WTC11 (cell line): ENCODE data around the gene KLK1. TPM values are rescaled to one million over a fixed set of nuclear protein-coding genes. Genes with fewer than 3 reads are reported as not detected.

ENCODE experiments used
- ATAC-seq: fragments of 200-7000 bp; cut with Tn5 transposase; 2 replicates; pipeline ENCODE4 v1.10.0; 2021; ENCODE audit warnings: mild to moderate bottlenecking, moderate library complexity
- CTCF ChIA-PET: fragments of 300-600 bp; sonication (Branson Sonifier 250); formaldehyde crosslinking; loops from one replicate; lab custom pipeline; 2021; ENCODE audit warnings: antibody characterized with exemption; lab: Charles Lee
- POLR2A ChIA-PET: fragments of 350-600 bp; sonication (Branson Sonifier 250); formaldehyde crosslinking; loops from one replicate; lab custom pipeline; 2021; ENCODE audit warnings: antibody characterized with exemption; lab: Charles Lee
- DNase-seq: peaks from one replicate; pipeline ENCODE4 v3.0.0; 2021; ENCODE audit warnings: low spot score
- H3K27ac Mint-ChIP-seq: 2 replicates; pipeline ENCODE4 v1.8.0; 2021; ENCODE audit warnings: mixed read lengths
- H3K27me3 Mint-ChIP-seq: 2 replicates; pipeline ENCODE4 v1.8.0; 2021; ENCODE audit warnings: low read depth, mild to moderate bottlenecking, moderate library complexity, mixed read lengths
- H3K36me3 Mint-ChIP-seq: 2 replicates; pipeline ENCODE4 v1.8.0; 2021; ENCODE audit warnings: mixed read lengths
- H3K4me1 Mint-ChIP-seq: 2 replicates; pipeline ENCODE4 v1.8.0; 2022; ENCODE audit warnings: mixed read lengths
- H3K4me3 Mint-ChIP-seq: 2 replicates; pipeline ENCODE4 v1.8.0; 2021; ENCODE audit warnings: mild to moderate bottlenecking, moderate library complexity, mixed read lengths
- H3K9me3 Mint-ChIP-seq: 2 replicates; pipeline ENCODE4 v1.8.0; 2021; ENCODE audit warnings: mixed read lengths
- CREB1 ChIP-seq: sonication (generic); formaldehyde crosslinking; IDR thresholded peaks from 2 replicates; pipeline ENCODE4 v1.8.0; 2023; ENCODE audit warnings: mild to moderate bottlenecking, missing genetic modification reagents
- ETV6 ChIP-seq: sonication (generic); formaldehyde crosslinking; IDR thresholded peaks from 2 replicates; pipeline ENCODE4 v1.8.1; 2022; ENCODE audit warnings: mild to moderate bottlenecking, missing genetic modification reagents
- FOXJ3 ChIP-seq: sonication (generic); formaldehyde crosslinking; IDR thresholded peaks from 2 replicates; pipeline ENCODE4 v1.9.0; 2021; ENCODE audit warnings: missing genetic modification reagents, mild to moderate bottlenecking, borderline replicate concordance
- FOXP1 ChIP-seq: sonication (generic); formaldehyde crosslinking; IDR thresholded peaks from 2 replicates; pipeline ENCODE4 v1.8.0; 2022; ENCODE audit warnings: missing genetic modification reagents, mild to moderate bottlenecking, moderate library complexity, borderline replicate concordance
- GTF2I ChIP-seq: fragments of 250-450 bp; sonication (Bioruptor Pico); conservative IDR thresholded peaks from 2 replicates; pipeline ENCODE4 v1.4.0; 2021; ENCODE audit warnings: mild to moderate bottlenecking
- NFYB ChIP-seq: sonication (generic); formaldehyde crosslinking; conservative IDR thresholded peaks from 2 replicates; pipeline ENCODE4 v1.8.0; 2022; ENCODE audit warnings: low read depth, missing genetic modification reagents
- OVOL2 ChIP-seq: fragments of 250-450 bp; sonication (Bioruptor Pico); IDR thresholded peaks from 2 replicates; pipeline ENCODE4 v1.9.0; 2021; ENCODE audit warnings: mild to moderate bottlenecking, borderline replicate concordance
- SP1 ChIP-seq: sonication (generic); formaldehyde crosslinking; conservative IDR thresholded peaks from 2 replicates; pipeline ENCODE4 v1.8.1; 2022; ENCODE audit warnings: missing genetic modification reagents
- ZNF232 ChIP-seq: sonication (generic); formaldehyde crosslinking; IDR thresholded peaks from 2 replicates; pipeline ENCODE4 v1.8.0; 2022; ENCODE audit warnings: mild to moderate bottlenecking, missing genetic modification reagents
- total RNA-seq: library from RNA; stranded (reverse); gene quantifications from 3 replicates; pipeline ENCODE4 v1.2.3, GENCODE V29; 2021
- TF ChIP-seq, protein P1 (sequence below): sonication (generic); formaldehyde crosslinking; IDR thresholded peaks from 2 replicates; pipeline ENCODE4 v1.8.0; 2023; ENCODE audit warnings: missing genetic modification reagents, mild to moderate bottlenecking, borderline replicate concordance
- TF ChIP-seq, protein P2 (sequence below): sonication (generic); formaldehyde crosslinking; IDR thresholded peaks from 2 replicates; pipeline ENCODE4 v1.8.0; 2022; ENCODE audit warnings: mild to moderate bottlenecking, missing genetic modification reagents
- TF ChIP-seq, protein P3 (sequence below): sonication (generic); formaldehyde crosslinking; IDR thresholded peaks from 2 replicates; pipeline ENCODE4 v1.8.1; 2023; ENCODE audit warnings: mild to moderate bottlenecking, missing genetic modification reagents, moderate library complexity
- TF ChIP-seq, protein P4 (sequence below): sonication (generic); formaldehyde crosslinking; IDR thresholded peaks from 2 replicates; pipeline ENCODE4 v1.8.0; 2022; ENCODE audit warnings: mild to moderate bottlenecking, missing genetic modification reagents
- TF ChIP-seq, protein P5 (sequence below): fragments of 250-450 bp; sonication (Bioruptor Pico); conservative IDR thresholded peaks from 2 replicates; pipeline ENCODE4 v1.9.0; 2021; ENCODE audit warnings: mild to moderate bottlenecking

Gene KLK1
- total RNA-seq, 1 experiment from 2014 or later, result 3.9 TPM

DNA sequence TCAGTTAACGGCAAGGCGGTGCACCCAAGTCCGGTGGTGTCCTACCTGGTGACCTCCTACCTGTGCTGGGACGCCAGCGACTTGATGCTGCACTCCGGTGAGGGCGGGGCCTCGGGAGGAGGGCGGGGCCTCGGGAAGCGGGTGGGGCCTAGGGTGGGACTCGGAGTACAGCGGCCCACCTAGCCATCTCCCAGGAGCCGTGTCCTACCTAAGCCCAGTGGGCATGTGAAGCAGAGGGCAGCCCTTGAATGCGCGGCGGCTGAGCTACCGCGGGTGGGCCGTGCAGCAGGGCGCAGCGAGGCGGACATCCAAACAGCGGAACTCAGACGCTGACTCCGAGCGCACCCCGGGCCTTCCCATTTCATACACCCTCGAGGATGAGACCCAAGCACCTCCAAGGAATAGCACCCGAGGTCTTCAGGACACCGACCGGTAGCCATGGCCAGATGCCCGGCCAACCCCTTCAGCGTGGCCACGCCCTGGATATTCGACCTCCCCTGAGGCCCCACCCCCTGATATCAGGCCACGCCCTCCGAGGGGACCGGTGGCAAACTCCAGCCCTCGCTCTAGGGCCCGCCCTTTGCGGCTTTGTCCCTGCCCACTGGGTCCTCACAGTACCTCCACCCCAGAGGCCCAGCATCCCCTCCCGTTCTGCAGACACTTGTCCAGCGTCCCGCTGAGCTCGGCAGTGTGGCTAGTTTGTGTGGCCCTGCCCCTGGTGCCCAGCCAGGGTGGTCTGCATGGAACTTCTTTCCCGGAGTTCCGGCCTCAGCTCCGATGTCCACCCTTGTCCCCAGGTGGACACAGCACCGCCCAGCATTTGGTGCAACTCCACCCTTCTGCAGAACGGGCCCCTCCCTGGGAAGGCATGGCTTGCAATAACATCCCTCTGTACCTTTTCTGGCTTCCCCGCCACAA is 5.4 kb downstream of the KLK1 start:
- H3K27me3 Mint-ChIP-seq, result peaks cover 86% of the 10 kb centered on the region
- ATAC-seq (peak; percentile 90), DNase-seq (peak; percentile 97)
- no peak overlapping the region for H3K27ac Mint-ChIP-seq
- no peaks in the 10 kb centered on the region; the same call in 1 of the 2 replicates for H3K36me3 Mint-ChIP-seq
- peak overlapping the region; percentile 77 for H3K4me3 Mint-ChIP-seq
- H3K4me1 Mint-ChIP-seq, result peaks cover 37% of the 10 kb centered on the region
- ChIA-PET CTCF (interaction anchor here (0.9 to 1.4 kb wide), 3 partner anchors 13 to 276 kb away, joined by 3 read pairs; no protein-coding TSS in a partner anchor), POLR2A (no interaction called here)
- peaks cover 14% of the 10 kb centered on the region for H3K9me3 Mint-ChIP-seq
- TF ChIP-seq SP1 (peak; percentile 67), ZNF232 (CRISPR knock-in tag) (no peak), CREB1 (CRISPR knock-in tag) (no peak), ETV6 (CRISPR knock-in tag) (no peak)
- TF ChIP-seq, protein P1, sequence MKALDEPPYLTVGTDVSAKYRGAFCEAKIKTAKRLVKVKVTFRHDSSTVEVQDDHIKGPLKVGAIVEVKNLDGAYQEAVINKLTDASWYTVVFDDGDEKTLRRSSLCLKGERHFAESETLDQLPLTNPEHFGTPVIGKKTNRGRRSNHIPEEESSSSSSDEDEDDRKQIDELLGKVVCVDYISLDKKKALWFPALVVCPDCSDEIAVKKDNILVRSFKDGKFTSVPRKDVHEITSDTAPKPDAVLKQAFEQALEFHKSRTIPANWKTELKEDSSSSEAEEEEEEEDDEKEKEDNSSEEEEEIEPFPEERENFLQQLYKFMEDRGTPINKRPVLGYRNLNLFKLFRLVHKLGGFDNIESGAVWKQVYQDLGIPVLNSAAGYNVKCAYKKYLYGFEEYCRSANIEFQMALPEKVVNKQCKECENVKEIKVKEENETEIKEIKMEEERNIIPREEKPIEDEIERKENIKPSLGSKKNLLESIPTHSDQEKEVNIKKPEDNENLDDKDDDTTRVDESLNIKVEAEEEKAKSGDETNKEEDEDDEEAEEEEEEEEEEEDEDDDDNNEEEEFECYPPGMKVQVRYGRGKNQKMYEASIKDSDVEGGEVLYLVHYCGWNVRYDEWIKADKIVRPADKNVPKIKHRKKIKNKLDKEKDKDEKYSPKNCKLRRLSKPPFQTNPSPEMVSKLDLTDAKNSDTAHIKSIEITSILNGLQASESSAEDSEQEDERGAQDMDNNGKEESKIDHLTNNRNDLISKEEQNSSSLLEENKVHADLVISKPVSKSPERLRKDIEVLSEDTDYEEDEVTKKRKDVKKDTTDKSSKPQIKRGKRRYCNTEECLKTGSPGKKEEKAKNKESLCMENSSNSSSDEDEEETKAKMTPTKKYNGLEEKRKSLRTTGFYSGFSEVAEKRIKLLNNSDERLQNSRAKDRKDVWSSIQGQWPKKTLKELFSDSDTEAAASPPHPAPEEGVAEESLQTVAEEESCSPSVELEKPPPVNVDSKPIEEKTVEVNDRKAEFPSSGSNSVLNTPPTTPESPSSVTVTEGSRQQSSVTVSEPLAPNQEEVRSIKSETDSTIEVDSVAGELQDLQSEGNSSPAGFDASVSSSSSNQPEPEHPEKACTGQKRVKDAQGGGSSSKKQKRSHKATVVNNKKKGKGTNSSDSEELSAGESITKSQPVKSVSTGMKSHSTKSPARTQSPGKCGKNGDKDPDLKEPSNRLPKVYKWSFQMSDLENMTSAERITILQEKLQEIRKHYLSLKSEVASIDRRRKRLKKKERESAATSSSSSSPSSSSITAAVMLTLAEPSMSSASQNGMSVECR (CRISPR knock-in tag), result no peak
- TF ChIP-seq, protein P2, sequence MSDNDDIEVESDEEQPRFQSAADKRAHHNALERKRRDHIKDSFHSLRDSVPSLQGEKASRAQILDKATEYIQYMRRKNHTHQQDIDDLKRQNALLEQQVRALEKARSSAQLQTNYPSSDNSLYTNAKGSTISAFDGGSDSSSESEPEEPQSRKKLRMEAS (CRISPR knock-in tag), result peak; percentile 44; the same call in 1 of the 2 replicates

DNA sequence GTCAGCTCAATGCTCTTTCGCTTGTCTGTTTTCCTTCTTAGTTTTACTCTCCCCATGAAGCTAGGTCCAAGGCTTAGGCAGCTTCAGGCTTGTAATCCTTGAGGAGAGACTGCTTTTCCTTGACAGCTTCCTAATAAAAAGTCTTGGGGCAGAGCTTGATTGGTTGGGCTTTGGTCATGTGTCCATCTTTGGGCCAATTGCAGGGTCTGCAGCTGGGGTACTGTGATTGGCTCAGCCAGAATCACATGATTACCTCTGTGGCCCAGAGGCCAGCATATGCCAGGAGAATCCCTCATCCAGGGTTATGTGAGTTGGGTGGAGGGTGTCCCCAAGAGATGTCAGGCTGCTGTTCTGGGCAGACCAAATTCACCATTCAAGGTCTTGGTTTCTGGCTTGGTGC is 8.1 kb downstream of the KLK1 start:
- no peak overlapping the region for H3K4me3 Mint-ChIP-seq
- ChIA-PET CTCF (interaction anchor here (1.1 kb wide), 1 partner anchor 107 kb away, joined by 4 read pairs; no protein-coding TSS in a partner anchor), POLR2A (interaction anchor here (0.6 to 0.9 kb wide), 2 partner anchors 15 to 222 kb away, joined by 3 to 6 read pairs; no protein-coding TSS in a partner anchor)
- H3K4me1 Mint-ChIP-seq, result peaks cover 27% of the 10 kb centered on the region
- DNase-seq (no peak), ATAC-seq (no peak)
- H3K9me3 Mint-ChIP-seq, result peaks cover 23% of the 10 kb centered on the region
- peaks cover 80% of the 10 kb centered on the region for H3K27me3 Mint-ChIP-seq
- TF ChIP-seq, protein P3, sequence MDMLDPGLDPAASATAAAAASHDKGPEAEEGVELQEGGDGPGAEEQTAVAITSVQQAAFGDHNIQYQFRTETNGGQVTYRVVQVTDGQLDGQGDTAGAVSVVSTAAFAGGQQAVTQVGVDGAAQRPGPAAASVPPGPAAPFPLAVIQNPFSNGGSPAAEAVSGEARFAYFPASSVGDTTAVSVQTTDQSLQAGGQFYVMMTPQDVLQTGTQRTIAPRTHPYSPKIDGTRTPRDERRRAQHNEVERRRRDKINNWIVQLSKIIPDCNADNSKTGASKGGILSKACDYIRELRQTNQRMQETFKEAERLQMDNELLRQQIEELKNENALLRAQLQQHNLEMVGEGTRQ (CRISPR knock-in tag), result peak; percentile 75
- no peak for TF ChIP-seq OVOL2
- 0 out of 2 replicates have a peak, but pooled peaks have one; percentile 6 for TF ChIP-seq NFYB (CRISPR knock-in tag)
- TF ChIP-seq, protein P4, sequence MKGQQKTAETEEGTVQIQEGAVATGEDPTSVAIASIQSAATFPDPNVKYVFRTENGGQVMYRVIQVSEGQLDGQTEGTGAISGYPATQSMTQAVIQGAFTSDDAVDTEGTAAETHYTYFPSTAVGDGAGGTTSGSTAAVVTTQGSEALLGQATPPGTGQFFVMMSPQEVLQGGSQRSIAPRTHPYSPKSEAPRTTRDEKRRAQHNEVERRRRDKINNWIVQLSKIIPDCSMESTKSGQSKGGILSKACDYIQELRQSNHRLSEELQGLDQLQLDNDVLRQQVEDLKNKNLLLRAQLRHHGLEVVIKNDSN (CRISPR knock-in tag), result peak; percentile 51; the same call in 1 of the 2 replicates
- no peaks in the 10 kb centered on the region; the same call in 1 of the 2 replicates for H3K36me3 Mint-ChIP-seq
- H3K27ac Mint-ChIP-seq, result no peak overlapping the region

DNA sequence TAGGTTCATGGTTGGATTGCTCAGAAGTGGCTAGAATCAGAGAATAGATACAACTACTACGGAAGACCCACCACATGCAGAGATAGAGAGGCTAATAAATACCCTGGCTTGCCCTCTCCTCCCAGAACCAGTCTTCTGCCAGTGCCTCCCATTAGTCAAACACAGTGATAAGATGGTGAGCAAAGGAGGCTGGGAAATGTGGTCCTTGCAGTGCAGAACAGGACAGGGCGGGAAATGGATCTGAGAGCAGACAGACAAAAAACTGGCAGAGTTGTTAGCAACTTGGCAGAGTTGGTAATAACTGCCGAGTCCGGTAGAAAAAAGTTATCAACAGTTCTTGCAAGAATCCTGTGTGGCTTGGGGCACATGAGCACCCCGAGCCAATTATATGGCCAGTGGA is 8.7 kb downstream of the KLK1 start:
- Mint-ChIP-seq H3K27me3 (peaks cover 76% of the 10 kb centered on the region), H3K36me3 (no peaks in the 10 kb centered on the region; the same call in 1 of the 2 replicates), H3K4me1 (peaks cover 21% of the 10 kb centered on the region), H3K27ac (no peak overlapping the region), H3K4me3 (no peak overlapping the region), H3K9me3 (peaks cover 25% of the 10 kb centered on the region)
- ATAC-seq (no peak), DNase-seq (no peak)
- TF ChIP-seq, protein P1 (CRISPR knock-in tag), result no peak
- TF ChIP-seq FOXJ3 (CRISPR knock-in tag) (no peak), GTF2I (CRISPR knock-in tag) (no peak), FOXP1 (CRISPR knock-in tag) (no peak)
- TF ChIP-seq, protein P5, sequence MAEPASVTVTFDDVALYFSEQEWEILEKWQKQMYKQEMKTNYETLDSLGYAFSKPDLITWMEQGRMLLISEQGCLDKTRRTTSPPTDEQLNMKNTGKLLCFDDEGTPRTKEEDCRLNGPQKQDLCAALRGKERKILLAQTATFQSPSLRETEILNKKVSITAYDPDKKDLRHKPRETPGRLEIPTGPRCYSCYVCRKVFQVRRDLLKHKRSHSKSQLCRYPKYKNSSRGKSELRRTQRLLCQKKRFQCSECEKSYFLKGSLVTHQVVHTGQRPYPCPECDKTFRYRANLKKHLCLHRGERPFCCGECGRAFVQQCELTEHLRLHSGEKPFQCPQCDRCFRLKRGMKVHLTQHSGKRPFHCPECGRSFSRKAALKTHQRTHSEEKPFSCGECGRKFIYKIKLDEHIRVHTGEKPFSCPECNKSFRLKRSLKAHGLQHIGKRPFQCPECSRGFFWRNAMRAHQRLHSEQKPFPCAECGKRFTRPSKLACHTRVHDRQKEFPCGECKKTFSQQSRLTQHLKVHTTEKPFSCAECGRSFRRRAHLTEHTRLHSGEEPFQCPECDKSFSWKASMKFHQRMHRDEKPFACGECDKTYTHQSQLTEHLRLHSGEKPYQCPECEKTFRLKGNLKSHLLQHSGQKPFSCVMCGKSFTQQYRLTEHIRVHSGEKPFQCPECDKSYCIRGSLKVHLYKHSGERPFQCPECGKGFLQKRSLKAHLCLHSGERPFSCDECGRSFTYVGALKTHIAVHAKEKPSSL, result no peak
- ChIA-PET CTCF (interaction anchor here (1.1 to 1.2 kb wide), 2 partner anchors 15 to 107 kb away, joined by 3 to 4 read pairs; no protein-coding TSS in a partner anchor), POLR2A (interaction anchor here (0.9 kb wide), 1 partner anchor 14 kb away, joined by 6 read pairs; no protein-coding TSS in a partner anchor)
